HG03280 (cell line): Measurements from ENCODE around the gene CHMP3.
"Not testable (repeated sequence)": the region's sequence is repeated elsewhere in the genome, so short reads cannot be mapped to it uniquely, and the experiment has no call there.

Source experiments
- ATAC-seq: cut with Tn5 transposase; IDR thresholded peaks from one replicate; pipeline ENCODE4 v1.9.1; 2021; ENCODE audit warnings: mild to moderate bottlenecking, moderate library complexity; ENCODE audit not compliant: unreplicated experiment

The CHMP3 gene

DNA sequence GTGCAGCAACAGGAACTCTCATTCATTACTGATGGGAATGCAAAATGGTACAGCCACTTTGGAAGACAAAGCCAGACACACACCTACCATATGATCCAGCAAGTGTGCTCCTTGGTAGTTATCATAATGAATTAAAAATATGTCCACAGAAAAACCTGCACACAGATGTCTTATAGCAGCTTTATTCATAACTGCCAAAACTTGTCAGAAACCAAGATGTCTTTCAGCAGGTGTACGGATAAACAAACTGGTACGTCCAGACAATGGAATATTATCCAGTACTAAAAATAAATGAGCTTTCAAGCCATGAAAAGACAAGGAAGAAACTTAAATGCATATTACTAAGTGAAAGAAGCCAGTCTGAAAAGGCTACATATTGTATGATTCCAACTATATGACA lies 50.4 kb downstream of the CHMP3 start:
- no peak for ATAC-seq

DNA sequence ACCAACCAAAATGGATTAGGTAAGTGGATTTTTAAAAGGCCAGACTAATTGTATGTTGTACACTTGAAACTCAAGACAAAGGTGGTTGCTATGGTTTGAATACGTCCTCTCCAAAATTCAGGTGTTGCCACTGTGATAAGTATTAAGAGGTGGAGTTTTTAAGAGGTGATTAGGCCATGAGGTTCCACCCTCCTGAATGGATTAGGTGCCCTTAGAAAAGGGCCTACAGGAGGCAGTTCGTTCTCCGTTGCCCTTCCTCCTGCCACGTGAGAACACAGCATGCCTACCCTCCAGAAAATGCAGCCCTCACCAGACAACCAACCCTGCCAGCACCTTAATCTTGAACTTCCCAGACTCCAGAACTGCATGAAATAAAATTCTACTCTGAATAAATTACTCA lies 51.2 kb downstream of the CHMP3 start:
- ATAC-seq, result no peak

DNA sequence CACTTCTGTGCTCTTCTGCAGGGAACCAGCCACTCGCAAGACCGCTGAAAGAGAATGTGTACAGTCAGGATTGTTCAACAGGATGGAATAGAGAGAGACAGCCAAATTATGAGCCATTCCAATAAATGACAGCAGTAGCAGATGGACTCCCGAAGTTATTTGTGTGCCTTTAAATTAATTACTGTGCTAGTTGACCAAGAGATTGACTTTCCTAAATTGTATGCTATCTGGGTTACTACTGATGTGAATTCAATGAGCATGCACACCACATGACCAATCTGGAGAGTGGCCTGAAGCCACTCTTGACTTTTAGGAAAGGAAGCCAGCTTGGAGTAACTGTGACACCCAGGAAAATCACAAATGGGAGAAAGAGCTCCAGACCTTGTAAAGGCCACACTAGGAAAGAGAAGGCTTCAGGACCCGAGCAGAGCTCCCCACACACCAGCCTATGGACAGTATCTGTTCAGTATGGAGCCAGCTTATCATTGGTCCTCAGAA lies 52.8 kb downstream of the CHMP3 start:
- ATAC-seq, result no peak

- ATAC-seq, result no peak
Observed at GRCh38 chr2:86507600-86507999, 55.6 kb downstream of the CHMP3 start.

- no peak for ATAC-seq
Observed at GRCh38 chr2:86500325-86501083, 62.7 kb downstream of the CHMP3 start.

DNA sequence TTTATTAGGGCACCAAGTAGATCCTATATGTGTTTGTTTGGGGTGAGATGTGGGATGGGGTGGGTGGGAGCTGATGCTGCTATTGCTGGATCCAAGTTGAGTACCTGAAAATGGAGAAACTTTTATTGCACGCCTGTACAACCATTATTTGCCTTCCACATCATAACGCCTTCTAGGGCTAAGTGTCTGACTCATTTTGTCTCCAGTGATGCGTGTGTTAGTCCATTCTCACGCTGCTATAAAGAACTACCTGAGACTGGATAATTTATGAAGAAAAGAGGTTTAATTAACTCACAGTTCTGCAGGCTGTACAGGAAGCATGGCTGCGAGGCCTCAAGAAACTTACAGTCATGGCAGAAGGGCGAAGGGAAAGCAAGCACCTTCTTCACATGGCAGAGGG lies 63.9 kb downstream of the CHMP3 start:
- ATAC-seq, result no peak

- no peak for ATAC-seq
Observed at GRCh38 chr2:86498468-86499260, 64.6 kb downstream of the CHMP3 start.

DNA sequence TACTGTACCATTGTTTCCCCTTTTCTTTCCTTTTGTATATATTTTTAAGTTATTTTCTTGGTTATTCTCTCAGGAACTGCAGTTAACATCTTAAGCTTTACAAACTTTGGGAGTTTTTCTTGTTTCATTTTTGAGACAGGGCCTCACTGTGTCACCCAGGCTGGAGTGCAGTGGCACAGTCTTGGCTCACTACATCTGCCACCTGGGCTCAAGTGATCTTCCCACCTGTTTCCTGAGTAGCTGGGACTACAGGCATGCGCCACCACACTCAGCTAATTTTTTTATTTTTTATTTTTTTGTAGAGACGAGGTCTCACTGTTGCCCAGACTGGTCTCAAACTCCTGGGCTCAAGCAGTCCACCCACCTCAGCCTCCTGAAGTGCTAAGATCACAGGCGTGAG lies 66.9 kb downstream of the CHMP3 start:
- ATAC-seq, result not testable (repeated sequence)

DNA sequence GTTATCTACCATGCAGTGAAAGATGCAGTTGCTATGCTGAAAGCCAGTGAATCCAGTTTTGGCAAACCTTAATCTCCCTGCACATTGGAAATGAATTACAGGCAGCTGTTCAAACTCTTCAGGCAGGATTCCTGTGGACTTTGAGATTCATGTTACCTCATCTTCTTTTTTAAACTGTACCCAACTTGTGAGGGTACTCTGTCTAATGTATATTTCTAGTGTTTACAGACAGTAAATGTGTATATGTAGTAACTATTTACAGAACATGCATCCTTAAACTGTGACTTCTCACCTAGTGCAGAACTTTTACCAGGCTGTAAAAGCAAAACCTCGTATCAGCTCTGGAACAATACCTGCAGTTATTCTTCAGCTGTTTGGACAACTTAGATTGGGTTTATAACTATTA lies 71.2 kb downstream of the CHMP3 start:
- ATAC-seq, result no peak

DNA sequence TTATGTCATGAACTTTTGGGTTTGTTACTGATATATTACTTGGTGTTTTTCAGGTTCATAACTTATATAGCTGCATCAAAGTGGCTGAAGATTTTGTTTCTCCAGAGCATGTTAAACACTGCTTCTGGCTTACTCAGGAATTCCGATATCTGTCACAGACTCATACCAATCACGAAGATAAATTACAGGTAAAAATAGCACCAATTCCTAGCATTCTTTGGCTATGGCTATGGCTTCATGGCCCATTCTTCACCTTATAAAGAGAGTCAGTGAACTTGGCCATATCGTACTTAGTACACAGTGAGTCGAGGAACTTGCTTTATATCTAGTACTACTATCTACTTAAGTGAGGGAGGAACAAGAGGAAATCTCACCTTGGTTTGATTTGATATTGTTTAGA lies 72.2 kb downstream of the CHMP3 start:
- ATAC-seq, result no peak

DNA sequence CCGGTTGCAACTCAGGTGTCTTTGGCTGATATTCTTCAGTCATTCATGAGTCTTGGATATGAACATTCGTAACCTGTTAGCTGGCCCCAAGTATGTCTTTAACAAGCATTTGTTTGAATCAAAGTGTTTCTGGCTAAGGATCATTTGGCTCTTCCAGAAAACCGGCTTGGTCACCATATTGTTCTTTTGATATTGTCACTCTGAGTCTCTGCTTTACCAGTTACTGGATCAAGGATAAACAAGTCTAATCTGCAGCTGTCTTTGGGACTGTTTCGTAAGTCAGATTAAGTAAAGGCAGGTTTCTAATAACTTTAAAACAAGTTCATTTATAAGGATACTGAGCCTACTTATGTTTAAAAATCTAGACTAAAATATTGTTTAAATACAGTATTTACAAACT lies 73.0 kb downstream of the CHMP3 start:
- no peak for ATAC-seq

GRCh38 chr2:86489542-86489941 lies 73.7 kb downstream of the CHMP3 start:
- no peak for ATAC-seq

- ATAC-seq, result no peak
Observed at GRCh38 chr2:86488561-86489250, 74.5 kb downstream of the CHMP3 start.

GRCh38 chr2:86487062-86487461 lies 76.2 kb downstream of the CHMP3 start:
- ATAC-seq, result no peak

DNA sequence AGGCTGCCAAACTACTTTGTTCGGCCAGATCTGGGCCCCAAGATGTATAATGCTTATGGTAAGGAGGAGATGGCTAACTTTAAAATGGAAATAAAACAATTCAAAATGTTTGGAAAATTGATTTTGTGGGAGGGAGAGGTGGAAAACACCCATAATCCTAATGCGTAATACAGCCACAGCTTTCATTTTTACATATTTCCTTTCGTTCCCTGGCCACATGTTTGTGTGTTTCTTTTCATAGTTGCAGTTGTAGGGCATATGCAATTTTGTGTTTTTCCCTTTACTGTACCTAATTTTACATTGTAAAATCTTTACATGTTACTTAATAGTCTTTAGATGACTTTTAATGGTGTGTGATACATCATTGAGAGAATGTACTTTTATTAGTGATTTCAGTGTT lies 77.4 kb downstream of the CHMP3 start:
- no peak for ATAC-seq

- no peak for ATAC-seq
Observed at GRCh38 chr2:86485103-86485502, 78.1 kb downstream of the CHMP3 start.

DNA sequence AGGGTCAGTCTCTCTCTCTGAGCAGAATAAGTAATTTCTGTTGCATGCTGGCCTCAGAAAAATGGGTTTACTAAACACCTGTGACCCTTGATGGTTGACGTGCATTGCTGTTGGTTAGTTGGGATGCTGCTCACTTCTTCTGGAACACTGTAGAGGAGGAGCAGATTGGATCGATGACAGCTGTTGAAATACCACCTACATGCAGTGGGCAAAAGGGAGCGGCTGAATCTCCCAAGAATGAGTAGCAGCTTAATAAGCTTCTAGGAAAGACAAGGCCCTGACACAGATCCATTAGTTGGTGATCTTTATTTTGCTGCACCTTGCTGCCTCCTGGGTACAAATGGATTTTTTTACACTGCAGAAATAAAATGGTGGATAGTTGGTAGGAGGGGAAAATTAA lies 78.9 kb downstream of the CHMP3 start:
- ATAC-seq, result no peak

GRCh38 chr2:86482034-86482433 lies 81.2 kb downstream of the CHMP3 start:
- no peak for ATAC-seq

DNA sequence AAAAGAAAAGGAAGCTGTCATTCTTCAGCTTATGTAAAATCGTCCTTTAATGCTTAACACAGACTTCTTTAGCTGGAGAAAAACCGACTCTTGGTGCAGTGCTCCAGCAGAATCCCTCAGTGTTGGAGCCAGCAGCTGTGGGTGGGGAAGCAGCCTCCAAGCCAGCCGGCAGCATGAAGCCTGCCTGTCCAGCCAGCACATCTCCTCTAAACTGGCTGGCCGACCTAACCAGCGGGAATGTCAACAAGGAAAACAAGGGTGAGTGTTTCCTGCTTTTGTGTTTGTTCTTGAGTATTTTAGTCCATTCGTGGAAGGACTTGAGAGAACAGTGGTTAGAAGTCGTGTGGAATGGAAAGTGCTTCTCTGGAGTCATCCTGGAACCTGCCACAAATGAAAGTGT lies 83.1 kb downstream of the CHMP3 start:
- ATAC-seq, result no peak

- no peak for ATAC-seq
Observed at GRCh38 chr2:86477349-86477748, 85.9 kb downstream of the CHMP3 start.

DNA sequence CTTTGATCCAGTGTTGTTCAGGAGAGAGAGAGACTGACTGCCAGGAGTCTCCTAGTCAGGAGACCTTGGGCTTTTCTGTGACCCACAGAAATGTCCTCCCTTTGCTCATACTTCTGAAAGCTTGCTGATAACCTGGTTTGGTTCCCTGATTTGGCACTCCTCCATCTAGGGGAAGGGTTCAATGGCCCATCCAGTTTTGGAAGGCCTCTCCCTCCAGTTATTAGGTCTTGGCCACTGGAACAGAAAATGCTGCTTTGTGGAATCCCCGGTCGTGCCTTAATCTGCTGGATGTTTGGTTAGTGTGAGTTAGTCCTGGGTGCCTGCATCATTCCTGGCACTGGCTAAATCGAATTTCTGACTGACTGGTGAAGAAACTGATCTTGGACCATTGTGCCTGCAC lies 86.3 kb downstream of the CHMP3 start:
- no peak for ATAC-seq

DNA sequence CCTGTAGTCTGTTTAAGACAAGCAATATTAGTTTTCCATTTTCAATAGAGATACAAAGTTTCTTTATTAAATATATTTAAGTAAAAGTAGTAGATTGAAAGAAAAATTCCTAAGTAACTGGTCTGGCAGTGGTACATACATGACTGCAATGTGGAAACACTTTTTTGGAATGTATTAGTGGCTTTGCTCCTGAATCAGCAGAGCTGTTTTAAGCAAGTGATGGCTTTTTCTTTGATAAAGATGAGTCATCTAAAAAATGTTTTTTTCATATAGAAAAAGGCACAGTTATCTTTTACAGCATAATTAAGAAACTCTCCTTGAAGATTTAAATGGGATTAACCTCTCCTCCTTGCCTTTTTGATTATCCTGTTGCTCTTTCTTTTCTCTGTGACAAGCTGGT lies 87.2 kb downstream of the CHMP3 start:
- no peak for ATAC-seq
